Neutrophil (primary cell): ENCODE measurements around the gene CD300C.
"Not testable (repeated sequence)": the region's sequence is repeated elsewhere in the genome, so short reads cannot be mapped to it uniquely, and the experiment has no call there.

Experiments
- H3K27ac ChIP-seq: fragments of 200-600 bp; sonication (generic); 2 replicates; pipeline ENCODE4 v1.5.1; 2016; ENCODE audit warnings: mild to moderate bottlenecking, moderate library complexity
- H3K27me3 ChIP-seq: fragments of 200-600 bp; sonication (generic); 2 replicates; pipeline ENCODE4 v1.6.0; 2016; ENCODE audit warnings: mild to moderate bottlenecking
- H3K36me3 ChIP-seq: fragments of 200-600 bp; sonication (generic); 2 replicates; pipeline ENCODE4 v1.5.1; 2017
- H3K4me1 ChIP-seq, 2 experiments: fragments of 200-600 bp in 1 of 2; sonication (generic) in 1 of 2; 1 replicate in 1 of 2; 2 replicates in 1 of 2; pipeline versions ENCODE4 v1.5.1 to v1.6.1; 2013 to 2016; ENCODE audit warnings: low read depth in 1 of 2, low read length in 1 of 2, mild to moderate bottlenecking in 1 of 2, moderate library complexity in 1 of 2; ENCODE audit not compliant: control insufficient read depth in 1 of 2, insufficient read depth in 1 of 2
- H3K4me3 ChIP-seq, 2 experiments: fragments of 200-600 bp in 1 of 2; sonication (generic) in 1 of 2; 1 replicate in 1 of 2; 2 replicates in 1 of 2; pipeline ENCODE4 v1.5.1; 2013 to 2016; ENCODE audit warnings: low read depth in 1 of 2, low read length in 1 of 2, mild to moderate bottlenecking in 1 of 2, moderate library complexity in 1 of 2
- H3K9me3 ChIP-seq: fragments of 200-600 bp; sonication (generic); 2 replicates; pipeline ENCODE4 v1.5.1; 2016
- TF ChIP-seq, protein P1 (sequence below): fragments of 200-600 bp; sonication (generic); IDR thresholded peaks from 2 replicates; pipeline ENCODE4 v1.5.1; 2016; ENCODE audit warnings: antibody characterized with exemption

CD300C gene

DNA sequence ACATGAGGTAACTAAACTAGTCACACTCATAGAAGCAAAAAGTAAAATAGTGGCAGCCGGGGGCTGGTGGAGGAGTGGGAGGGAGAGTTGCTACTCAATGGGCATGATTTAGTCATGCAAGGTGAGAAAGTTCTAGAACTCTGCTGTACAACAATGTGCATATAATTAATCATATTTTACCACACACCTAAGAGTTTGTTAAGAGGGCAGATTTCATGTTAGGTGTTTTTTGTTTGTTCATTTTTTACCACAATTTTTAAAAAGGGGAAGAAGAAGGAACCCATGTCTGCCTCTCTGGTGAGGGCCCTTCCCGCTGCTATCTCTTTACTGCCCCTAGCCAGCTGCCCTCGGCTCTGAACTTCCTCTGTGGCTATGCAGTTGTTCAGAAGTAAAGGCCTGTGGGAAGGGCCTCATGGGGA is 25.9 kb downstream of the CD300C start:
- Histone ChIP-seq H3K27ac (peak overlapping the region; percentile 100), H3K4me1 (peaks cover 60 to 67% of the 10 kb centered on the region in 2 experiments), H3K36me3 (peaks cover 19% of the 10 kb centered on the region), H3K4me3 (peak overlapping the region in 1 of 2 experiments; percentile 53), H3K9me3 (no peaks in the 10 kb centered on the region), H3K27me3 (no peaks in the 10 kb centered on the region)
- TF ChIP-seq, protein P1, sequence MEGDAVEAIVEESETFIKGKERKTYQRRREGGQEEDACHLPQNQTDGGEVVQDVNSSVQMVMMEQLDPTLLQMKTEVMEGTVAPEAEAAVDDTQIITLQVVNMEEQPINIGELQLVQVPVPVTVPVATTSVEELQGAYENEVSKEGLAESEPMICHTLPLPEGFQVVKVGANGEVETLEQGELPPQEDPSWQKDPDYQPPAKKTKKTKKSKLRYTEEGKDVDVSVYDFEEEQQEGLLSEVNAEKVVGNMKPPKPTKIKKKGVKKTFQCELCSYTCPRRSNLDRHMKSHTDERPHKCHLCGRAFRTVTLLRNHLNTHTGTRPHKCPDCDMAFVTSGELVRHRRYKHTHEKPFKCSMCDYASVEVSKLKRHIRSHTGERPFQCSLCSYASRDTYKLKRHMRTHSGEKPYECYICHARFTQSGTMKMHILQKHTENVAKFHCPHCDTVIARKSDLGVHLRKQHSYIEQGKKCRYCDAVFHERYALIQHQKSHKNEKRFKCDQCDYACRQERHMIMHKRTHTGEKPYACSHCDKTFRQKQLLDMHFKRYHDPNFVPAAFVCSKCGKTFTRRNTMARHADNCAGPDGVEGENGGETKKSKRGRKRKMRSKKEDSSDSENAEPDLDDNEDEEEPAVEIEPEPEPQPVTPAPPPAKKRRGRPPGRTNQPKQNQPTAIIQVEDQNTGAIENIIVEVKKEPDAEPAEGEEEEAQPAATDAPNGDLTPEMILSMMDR: peak; percentile 45

DNA sequence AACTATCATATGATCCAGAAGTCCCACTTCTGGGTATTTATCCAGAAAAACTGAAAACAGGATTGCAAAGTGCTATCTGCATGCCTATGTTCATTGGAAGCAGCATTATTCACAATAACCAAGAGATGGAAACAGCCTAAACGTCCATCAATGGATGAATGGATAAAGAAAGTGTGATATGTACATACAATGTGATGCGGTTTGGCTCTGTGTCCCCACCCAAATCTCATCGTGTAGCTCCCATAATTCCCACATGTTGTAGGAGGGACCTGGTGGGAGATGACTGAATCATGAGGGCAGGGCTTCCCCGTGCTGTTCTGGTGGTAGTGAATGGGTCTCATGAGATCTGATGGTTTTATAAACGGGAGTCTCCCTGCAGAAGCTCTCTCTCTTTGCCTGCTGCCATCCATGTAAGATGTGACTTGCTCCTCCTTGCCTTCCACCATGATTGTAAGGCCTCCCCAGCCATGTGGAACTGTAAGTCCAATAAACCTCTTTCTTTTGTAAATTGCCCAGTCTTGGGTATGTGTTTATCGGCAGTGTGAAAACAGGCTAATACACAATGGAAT is 27.4 kb downstream of the CD300C start:
- Histone ChIP-seq H3K36me3 (peaks cover 12% of the 10 kb centered on the region), H3K4me1 (peaks cover 45 to 56% of the 10 kb centered on the region in 2 experiments), H3K27ac (peak overlapping the region; percentile 100)
- not testable (repeated sequence) for H3K4me3 ChIP-seq, H3K9me3 ChIP-seq, H3K27me3 ChIP-seq

DNA sequence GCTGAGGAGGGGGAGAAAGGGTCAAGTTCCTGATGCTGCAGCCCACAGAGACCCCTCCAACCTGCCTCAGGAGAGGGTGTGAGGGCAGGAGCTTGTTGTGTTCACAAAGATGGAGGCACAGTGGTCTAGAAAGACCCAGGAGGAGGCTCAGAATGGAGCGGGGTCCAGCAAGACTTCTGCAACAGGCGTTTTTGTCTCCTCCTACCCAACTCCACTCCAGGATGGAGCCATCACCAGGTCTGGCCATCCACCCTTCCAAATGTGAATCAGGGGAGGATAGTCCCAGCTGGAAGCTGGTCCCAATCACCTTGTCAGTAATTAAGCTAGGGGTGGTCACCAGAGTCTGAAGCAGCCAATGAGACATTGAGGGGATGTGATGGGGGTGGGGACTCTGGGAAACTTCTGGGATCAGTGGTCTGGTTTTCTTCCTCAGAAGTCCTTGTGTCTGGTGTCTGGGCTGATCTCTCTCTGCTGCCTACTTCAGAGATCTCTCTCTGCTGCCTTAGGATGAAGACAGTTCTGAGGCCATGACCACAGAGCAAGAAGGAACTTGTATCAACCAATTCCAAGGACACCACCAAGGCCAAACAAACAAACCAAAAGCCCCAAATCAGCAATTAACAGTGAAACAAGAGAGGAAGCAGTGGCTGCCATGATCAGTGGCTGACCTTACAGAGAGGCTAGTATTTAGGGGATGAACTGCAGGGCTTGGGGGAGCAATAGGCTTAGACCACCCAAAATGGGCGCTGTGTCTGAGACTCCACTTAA is 29.2 kb downstream of the CD300C start:
- Histone ChIP-seq H3K36me3 (no peaks in the 10 kb centered on the region), H3K9me3 (no peaks in the 10 kb centered on the region), H3K27ac (peak overlapping the region; percentile 10), H3K4me1 (peaks cover 41 to 49% of the 10 kb centered on the region in 2 experiments), H3K4me3 (no peak overlapping the region), H3K27me3 (no peaks in the 10 kb centered on the region)
- TF ChIP-seq, protein P1: no peak

DNA sequence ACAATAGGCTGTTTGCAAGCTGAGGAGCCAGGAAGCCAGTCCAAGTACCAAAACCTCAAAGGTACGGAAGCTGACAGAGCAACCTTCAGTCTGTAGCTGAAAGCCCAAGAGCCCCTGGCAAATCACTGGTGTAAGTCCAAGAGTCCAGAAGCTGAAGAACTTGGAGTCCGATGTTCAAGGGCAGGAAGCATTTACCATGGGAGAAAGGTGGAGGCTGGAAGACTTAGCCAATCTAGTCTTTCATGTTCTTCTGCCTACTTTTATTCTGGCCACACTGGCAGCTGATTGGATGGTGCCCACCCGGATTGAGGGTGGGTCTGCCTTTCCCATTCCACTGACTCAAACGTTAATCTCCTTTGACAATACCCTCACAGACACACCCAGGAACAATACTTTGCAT is 30.0 kb downstream of the CD300C start:
- H3K9me3 ChIP-seq: no peaks in the 10 kb centered on the region
- TF ChIP-seq, protein P1: no peak
- peaks cover 33 to 41% of the 10 kb centered on the region in 2 experiments for H3K4me1 ChIP-seq

DNA sequence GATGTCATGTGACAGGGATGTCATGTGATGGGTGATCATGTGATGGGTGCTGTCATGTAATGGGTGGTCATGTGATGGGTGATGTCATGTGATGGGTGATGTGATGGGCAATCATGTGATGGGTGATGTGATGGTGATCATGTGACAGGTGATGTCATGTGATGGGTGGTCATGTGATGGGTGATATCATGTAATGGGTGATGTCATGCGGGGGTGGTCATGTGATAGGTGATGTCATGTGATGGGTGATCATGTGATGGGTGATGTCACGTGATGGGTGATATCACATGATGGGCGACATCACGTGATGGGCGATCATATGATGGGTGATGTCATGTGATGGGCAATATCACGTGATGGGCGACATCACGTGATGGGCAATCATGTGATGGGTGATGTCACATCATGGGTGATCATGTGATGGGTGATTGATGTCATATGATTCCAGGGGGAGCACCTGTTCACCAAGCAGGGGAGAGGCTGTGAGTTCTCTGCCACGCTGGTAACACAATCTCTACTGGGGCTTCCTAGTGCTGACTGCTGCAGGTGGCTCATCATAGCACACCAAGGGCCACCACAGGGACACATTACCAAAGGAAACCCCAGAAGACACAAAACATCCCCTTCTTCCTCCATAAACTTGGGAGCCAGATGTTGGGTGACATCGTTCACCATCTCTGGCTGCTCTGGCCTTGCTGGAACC is 31.1 kb downstream of the CD300C start:
- H3K27ac ChIP-seq: peak overlapping the region; percentile 78

More for the DNA sequence above, 30.0 kb downstream of the CD300C start:
- H3K36me3 ChIP-seq: no peaks in the 10 kb centered on the region
- no peak overlapping the region for H3K27ac ChIP-seq
- no peaks in the 10 kb centered on the region for H3K27me3 ChIP-seq
- H3K4me3 ChIP-seq: no peak overlapping the region

More for the DNA sequence above, 31.1 kb downstream of the CD300C start:
- Histone ChIP-seq H3K36me3 (no peaks in the 10 kb centered on the region), H3K27me3 (no peaks in the 10 kb centered on the region), H3K9me3 (no peaks in the 10 kb centered on the region), H3K4me3 (no peak overlapping the region), H3K4me1 (peaks cover 22 to 30% of the 10 kb centered on the region in 2 experiments)
- TF ChIP-seq, protein P1: no peak
